GM10266 (cell line): ENCODE measurements around the gene PUS10.
"Not testable (repeated sequence)": the region's sequence is repeated elsewhere in the genome, so short reads cannot be mapped to it uniquely, and the experiment has no call there.

Source experiments
- DNase-seq: peaks from one replicate; pipeline ENCODE4 v3.0.0; 2012; ENCODE audit errors: extremely low spot score
- TF ChIP-seq, protein P1 (sequence below): IDR thresholded peaks from 2 replicates; pipeline ENCODE4 v1.5.1; 2012; ENCODE audit warnings: mild to moderate bottlenecking, low read depth; ENCODE audit not compliant: control insufficient read depth, insufficient read depth; ENCODE audit errors: missing control alignments

PUS10 gene

DNA sequence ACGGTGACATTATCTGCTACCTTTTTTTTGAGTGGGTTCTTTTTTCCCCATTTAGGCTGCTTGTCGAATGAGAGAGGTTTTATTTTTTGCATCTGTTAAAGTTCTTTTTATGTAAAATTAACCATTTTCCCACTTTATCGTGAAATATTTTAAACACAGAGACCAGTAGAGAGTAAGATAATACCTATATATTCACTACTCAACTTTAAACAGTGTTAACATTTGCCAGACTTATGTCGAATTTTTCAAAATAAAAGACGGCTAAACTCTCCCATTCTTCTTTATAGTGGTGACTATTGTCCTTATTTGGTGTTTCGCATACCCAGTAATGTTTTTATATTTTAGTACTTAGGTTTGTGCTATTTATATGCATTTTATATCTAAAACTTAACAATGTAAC is 743 bp upstream of the PUS10 start:
- TF ChIP-seq, protein P1, sequence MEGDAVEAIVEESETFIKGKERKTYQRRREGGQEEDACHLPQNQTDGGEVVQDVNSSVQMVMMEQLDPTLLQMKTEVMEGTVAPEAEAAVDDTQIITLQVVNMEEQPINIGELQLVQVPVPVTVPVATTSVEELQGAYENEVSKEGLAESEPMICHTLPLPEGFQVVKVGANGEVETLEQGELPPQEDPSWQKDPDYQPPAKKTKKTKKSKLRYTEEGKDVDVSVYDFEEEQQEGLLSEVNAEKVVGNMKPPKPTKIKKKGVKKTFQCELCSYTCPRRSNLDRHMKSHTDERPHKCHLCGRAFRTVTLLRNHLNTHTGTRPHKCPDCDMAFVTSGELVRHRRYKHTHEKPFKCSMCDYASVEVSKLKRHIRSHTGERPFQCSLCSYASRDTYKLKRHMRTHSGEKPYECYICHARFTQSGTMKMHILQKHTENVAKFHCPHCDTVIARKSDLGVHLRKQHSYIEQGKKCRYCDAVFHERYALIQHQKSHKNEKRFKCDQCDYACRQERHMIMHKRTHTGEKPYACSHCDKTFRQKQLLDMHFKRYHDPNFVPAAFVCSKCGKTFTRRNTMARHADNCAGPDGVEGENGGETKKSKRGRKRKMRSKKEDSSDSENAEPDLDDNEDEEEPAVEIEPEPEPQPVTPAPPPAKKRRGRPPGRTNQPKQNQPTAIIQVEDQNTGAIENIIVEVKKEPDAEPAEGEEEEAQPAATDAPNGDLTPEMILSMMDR: no peak
- no peak for DNase-seq

DNA sequence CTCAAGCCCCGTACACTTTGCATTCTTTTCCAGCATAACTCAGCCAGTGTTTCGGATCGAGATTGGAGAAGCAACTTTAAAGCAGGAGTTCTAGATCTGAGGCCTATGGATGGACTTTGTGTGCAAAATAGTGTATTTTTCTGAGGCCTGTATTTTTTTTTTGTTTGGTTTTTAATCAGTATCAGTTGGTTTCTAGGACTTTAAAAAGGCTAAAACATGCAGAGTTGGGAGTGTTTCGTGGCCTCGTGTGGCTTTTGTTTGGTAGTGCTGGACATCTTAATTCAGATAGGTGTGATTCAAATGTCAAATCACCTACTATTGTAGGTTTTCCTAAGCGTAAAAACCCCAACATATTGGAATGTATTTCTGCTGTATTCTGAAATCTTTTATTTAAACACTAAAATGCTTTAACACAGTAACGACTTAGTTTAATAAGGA is 282 bp upstream of the PUS10 start:
- DNase-seq: no peak
- TF ChIP-seq, protein P1: no peak

DNA sequence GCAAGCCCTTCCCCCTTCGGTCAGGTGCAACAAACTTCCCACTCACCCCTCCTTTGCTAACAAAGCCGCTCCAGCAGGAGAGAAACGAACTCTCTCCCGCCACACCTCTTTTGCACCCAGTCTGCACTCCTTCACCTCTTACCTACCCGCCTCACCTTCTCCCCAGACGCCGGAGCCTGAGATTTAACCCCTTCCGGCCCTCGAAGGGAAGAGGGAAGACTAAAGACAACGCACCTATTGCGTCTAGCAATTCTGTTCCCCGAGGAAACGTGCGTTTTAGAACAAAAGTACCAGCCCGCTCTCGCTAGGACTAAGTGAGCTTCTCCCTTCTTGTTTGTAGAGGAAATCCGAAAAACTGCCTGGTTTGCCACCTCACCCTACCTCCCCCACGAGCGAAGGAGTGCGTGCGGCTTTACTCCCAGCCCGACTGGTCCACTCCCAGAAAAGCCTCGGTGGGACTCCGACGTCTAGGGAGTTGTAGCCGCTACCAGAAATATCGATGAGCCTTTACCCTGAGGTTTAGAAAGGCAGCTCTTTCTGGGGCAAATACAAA is 976 bp downstream of the PUS10 start:
- TF ChIP-seq, protein P1: no peak
- DNase-seq: peak; percentile 61

DNA sequence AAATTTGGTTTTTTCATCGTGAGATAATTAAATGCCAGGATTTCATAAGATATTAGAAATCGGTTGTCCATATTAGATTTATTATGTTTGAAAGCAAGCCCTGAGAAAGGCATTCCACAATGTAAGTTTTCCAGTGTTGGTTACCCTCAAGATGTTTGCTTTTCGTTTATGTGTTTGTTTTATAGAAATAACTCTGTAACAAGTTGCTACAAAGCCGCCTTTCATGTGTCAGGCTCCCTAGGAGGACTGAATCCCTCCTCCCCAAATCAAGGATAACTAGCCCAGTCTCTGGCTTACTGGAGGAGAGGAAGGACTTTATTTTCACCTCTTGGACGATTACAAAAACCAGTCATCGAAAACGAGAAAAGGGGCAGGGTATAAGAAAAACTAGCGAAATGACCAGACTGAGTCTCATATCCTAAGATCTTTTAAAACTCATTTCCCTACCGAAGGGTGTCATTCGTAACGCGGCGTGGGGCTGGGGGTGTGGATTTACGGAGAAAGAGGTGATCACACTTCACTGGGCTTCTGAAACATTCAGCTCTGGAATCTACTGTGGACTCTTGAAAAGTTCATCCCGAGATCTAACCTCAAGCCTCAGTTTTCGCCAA is 1.6 kb downstream of the PUS10 start:
- TF ChIP-seq, protein P1: no peak
- no peak for DNase-seq

DNA sequence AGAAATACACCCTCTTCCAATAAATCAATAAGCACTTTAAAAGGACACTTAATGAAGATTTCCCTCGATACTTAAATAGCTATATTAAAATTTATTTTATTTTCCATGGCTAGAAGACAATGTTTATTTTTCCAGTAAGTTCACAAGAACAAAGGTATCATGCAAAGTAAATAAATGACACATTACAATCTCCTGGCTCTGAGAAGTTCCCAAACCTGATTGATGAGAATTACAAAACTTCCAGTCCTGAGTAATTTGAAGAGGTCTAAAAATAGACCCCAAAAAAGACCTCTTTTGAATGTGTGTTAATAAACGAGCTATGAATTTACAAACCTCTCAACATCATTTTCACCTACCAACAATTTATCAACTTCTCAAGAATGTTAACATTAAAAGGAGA is 2.1 kb downstream of the PUS10 start:
- TF ChIP-seq, protein P1: no peak
- no peak for DNase-seq

DNA sequence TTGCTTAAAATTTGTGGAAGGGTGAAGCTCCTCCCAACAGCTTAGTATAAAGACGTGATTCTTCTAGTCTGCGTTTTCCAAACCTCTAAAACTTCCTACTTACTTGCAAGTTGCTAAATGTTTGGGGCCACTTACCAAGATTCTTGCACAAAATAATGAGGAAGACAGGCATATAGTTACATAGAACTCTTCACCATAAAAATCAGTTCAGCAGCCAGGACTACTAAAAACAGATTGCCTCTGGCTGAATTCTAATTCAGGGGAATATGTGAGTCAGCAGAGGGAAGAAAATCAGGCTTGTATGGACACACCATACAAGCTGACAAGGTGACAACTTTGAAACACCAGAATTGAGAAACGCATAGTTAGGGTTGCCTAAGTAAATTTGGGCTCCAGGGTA is 3.3 kb downstream of the PUS10 start:
- no peak for DNase-seq
- TF ChIP-seq, protein P1: no peak

DNA sequence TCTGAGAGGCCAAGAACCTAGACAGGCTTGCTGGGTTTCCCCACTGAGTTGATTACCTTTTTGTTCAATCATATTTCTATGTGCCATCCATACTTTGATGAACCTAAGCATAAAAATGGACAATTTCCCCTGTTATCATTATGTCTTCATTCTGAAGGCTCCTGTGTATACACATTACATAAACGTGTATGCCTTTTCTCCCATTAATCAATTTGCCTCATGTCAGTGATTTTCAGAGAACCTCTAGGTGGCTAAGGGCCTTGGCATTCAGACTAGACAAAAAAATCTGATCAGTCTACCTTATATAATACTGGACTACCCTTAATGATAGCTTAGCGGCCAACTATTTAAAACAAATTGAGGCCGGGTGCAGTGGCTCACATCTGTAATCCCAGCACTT is 4.7 kb downstream of the PUS10 start:
- DNase-seq: no peak
- TF ChIP-seq, protein P1: no peak

DNA sequence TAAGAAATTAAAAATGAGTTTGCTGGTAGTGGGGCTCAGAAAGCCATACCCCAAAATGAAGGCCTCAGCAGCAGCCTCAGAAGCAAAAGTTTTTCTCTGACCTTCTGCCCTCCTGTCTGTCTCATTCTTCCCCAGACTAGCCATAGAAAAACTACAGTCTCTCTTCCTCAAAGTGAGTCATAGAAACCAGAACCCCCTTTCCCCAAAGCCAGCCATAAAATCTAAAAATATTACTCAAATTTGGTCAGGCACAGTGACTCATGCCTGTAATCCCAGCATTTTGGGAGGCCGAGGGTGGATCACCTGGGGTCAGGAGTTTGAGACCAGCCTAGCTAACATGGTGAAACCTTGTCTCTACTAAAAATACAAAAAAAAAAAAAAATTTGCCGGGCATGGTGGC is 5.8 kb downstream of the PUS10 start:
- not testable (repeated sequence) for DNase-seq
